Neuronal stem cell (in vitro differentiated cells): ENCODE results near the gene AKR1C4.
"Not testable (repeated sequence)": the region's sequence is repeated elsewhere in the genome, so short reads cannot be mapped to it uniquely, and the experiment has no call there.

Experiments
- DNase-seq: peaks from one replicate; pipeline ENCODE4 v3.0.0-alpha.2; 2013; ENCODE audit warnings: low spot score
- H2AFZ ChIP-seq: one replicate; pipeline ENCODE4 v1.6.1; 2013; ENCODE audit warnings: mild to moderate bottlenecking, low read length, inconsistent platforms
- H2AK5ac ChIP-seq: 2 replicates; pipeline ENCODE4 v1.6.1; 2013; ENCODE audit warnings: low read depth, mild to moderate bottlenecking, inconsistent platforms, low read length, moderate library complexity, mixed read lengths
- H2BK120ac ChIP-seq: 2 replicates; pipeline ENCODE4 v1.6.1; 2013; ENCODE audit warnings: low read depth, mild to moderate bottlenecking, inconsistent platforms, low read length, moderate library complexity, mixed read lengths
- H2BK12ac ChIP-seq: one replicate; pipeline ENCODE4 v1.6.1; 2013; ENCODE audit warnings: low read length, inconsistent platforms
- H2BK15ac ChIP-seq: 2 replicates; pipeline ENCODE4 v1.6.1; 2013; ENCODE audit warnings: mild to moderate bottlenecking, low read length, inconsistent platforms, mixed read lengths
- H2BK5ac ChIP-seq: one replicate; pipeline ENCODE4 v1.6.1; 2013; ENCODE audit warnings: inconsistent platforms, mild to moderate bottlenecking, low read length, moderate library complexity
- H3K14ac ChIP-seq: one replicate; pipeline ENCODE4 v1.6.1; 2013; ENCODE audit warnings: low read length, inconsistent platforms
- H3K18ac ChIP-seq: 2 replicates; pipeline ENCODE4 v1.6.1; 2013; ENCODE audit warnings: low read length, inconsistent platforms
- H3K23ac ChIP-seq: 2 replicates; pipeline ENCODE4 v1.6.1; 2013; ENCODE audit warnings: low read depth, mild to moderate bottlenecking, mixed read lengths, low read length, inconsistent platforms; ENCODE audit not compliant: poor library complexity
- H3K27ac ChIP-seq: replicated peaks from 3 replicates; pipeline ENCODE4 v1.5.1; 2013; ENCODE audit warnings: low read length, inconsistent platforms
- H3K27me3 ChIP-seq, 3 experiments: 2 replicates each; pipeline ENCODE4 v1.6.1; 2013; ENCODE audit warnings: low read length in 3 of 3, mild to moderate bottlenecking in 2 of 3, inconsistent platforms in 1 of 3, low read depth in 1 of 3, mixed read lengths in 1 of 3, moderate library complexity in 1 of 3; ENCODE audit not compliant: control insufficient read depth in 3 of 3, insufficient read depth in 3 of 3
- H3K36me3 ChIP-seq, 2 donors: replicated peaks in 1 of 2; 2 replicates each; pipeline ENCODE4 v1.6.1; 2013; ENCODE audit warnings: low read length in 2 of 2; ENCODE audit not compliant: control insufficient read depth in 2 of 2, insufficient read depth in 2 of 2
- H3K4ac ChIP-seq: 2 replicates; pipeline ENCODE4 v1.6.1; 2013; ENCODE audit warnings: inconsistent platforms, mild to moderate bottlenecking, low read length, moderate library complexity
- H3K4me1 ChIP-seq, 2 donors: 1 replicate in 1 of 2; 2 replicates in 1 of 2; pipeline ENCODE4 v1.6.1; 2013; ENCODE audit warnings: low read length in 2 of 2, low read depth in 1 of 2; ENCODE audit not compliant: control insufficient read depth in 2 of 2, insufficient read depth in 1 of 2
- H3K4me2 ChIP-seq: one replicate; pipeline ENCODE4 v1.6.1; 2013; ENCODE audit warnings: mild to moderate bottlenecking, low read length, inconsistent platforms; ENCODE audit not compliant: insufficient read depth, poor library complexity, severe bottlenecking
- H3K4me3 ChIP-seq, 2 donors: 2 replicates each; pipeline ENCODE4 v1.5.1; 2013; ENCODE audit warnings: low read length in 2 of 2, mild to moderate bottlenecking in 2 of 2, inconsistent platforms in 1 of 2, moderate library complexity in 1 of 2
- H3K79me1 ChIP-seq: one replicate; pipeline ENCODE4 v1.6.1; 2013; ENCODE audit warnings: low read depth, mild to moderate bottlenecking, inconsistent platforms, low read length, moderate library complexity
- H3K9ac ChIP-seq: one replicate; pipeline ENCODE4 v1.6.1; 2013; ENCODE audit warnings: mild to moderate bottlenecking, low read depth, low read length, inconsistent platforms; ENCODE audit not compliant: poor library complexity
- H3K9me3 ChIP-seq, 2 donors: replicated peaks in 1 of 2; 2 replicates each; pipeline versions ENCODE3 to v1.6.1; 2013; ENCODE audit warnings: low read length in 2 of 2, mild to moderate bottlenecking in 2 of 2, inconsistent platforms in 1 of 2, low read depth in 1 of 2, mixed read lengths in 1 of 2, moderate library complexity in 1 of 2; ENCODE audit not compliant: control insufficient read depth in 2 of 2, insufficient read depth in 1 of 2
- H4K8ac ChIP-seq: one replicate; pipeline ENCODE4 v1.6.1; 2013; ENCODE audit warnings: low read depth, mild to moderate bottlenecking, inconsistent platforms, low read length, moderate library complexity
- H4K91ac ChIP-seq: one replicate; pipeline ENCODE4 v1.6.1; 2013; ENCODE audit warnings: low read length, low read depth, mild to moderate bottlenecking, inconsistent platforms; ENCODE audit not compliant: poor library complexity
- WGBS, 2 donors: extraction: QIAGEN DNeasy Blood & Tissue Kit; methylation state at CpG; one replicate each; pipeline ENCODE4 v1.1.7; 2013; ENCODE audit warnings: missing lambda C conversion rate in 2 of 2, mixed read lengths in 1 of 2; ENCODE audit not compliant: insufficient read length in 2 of 2, insufficient replicate concordance in 1 of 2; ENCODE audit errors: extremely low coverage in 2 of 2; 5-methylcytosine and 5-hydroxymethylcytosine counted together

Gene AKR1C4

DNA sequence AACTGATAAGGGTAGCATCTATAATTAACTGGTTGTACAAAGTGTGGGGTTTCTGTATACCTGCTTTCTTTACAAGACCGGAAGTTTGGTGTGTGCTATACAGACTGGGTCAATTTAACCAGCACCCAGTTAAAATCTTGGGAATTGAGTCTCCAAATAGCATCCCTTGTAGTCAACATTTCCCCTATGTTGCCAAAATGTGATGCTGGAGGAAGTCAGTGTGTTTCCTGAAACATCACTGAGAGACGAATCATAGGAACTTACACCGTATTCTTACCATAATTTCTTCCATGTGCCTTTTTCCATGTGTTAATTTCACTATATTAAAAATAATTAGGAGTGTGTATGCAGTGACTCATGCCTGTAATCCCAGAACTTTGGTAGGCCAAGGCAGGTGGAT lies 1.7 kb downstream of the AKR1C4 start:
- H2BK12ac ChIP-seq, result no peak overlapping the region

DNA sequence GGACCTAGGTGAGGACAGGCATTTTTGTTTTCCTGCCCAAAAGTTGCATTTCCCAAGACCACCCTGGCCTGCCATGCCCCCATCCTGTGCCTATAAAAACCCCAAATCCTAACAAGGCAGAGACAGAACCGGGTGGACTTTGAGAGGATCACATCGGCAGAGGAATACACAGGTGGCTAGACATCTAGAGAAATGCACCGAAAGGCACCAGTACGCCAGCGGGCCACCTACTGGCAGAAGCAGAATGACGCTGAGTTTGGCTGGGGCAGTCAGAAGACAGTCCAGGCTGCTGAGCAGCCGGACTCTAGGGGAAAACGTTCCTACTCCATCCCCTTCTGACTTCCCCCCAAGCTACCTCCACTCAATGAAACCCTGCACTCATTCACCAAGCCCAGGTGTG lies 2.8 kb downstream of the AKR1C4 start:
- Histone ChIP-seq H4K8ac (no peak overlapping the region), H2AFZ (no peak overlapping the region), H2BK5ac (no peak overlapping the region), H2BK120ac (no peak overlapping the region), H3K18ac (no peak overlapping the region), H2BK12ac (no peak overlapping the region), H3K27ac (no peak overlapping the region), H3K4me3 (no peak overlapping the region), H3K4me1 (no peaks in the 10 kb centered on the region), H3K79me1 (no peaks in the 10 kb centered on the region), H3K27me3 (no peaks in the 10 kb centered on the region), H4K91ac (no peak overlapping the region), H2BK15ac (no peak overlapping the region), H2AK5ac (no peak overlapping the region), H3K9ac (no peak overlapping the region), H3K14ac (no peak overlapping the region), H3K4me2 (no peak overlapping the region), H3K4ac (no peak overlapping the region), H3K36me3 (no peaks in the 10 kb centered on the region), H3K9me3 (no peaks in the 10 kb centered on the region), H3K23ac (no peak overlapping the region)
- WGBS, 2 donors, result no CpG with 5 or more reads among the region's 8 CpGs
- DNase-seq, result no peak

More for the DNA sequence above, 1.7 kb downstream of the AKR1C4 start:
- H3K23ac ChIP-seq, result no peak overlapping the region
- H3K27ac ChIP-seq, result no peak overlapping the region
- H3K9ac ChIP-seq, result no peak overlapping the region
- no peak overlapping the region for H3K18ac ChIP-seq
- no CpG with 5 or more reads among the region's 3 CpGs for WGBS, 2 donors
- H2BK5ac ChIP-seq, result no peak overlapping the region
- H3K27me3 ChIP-seq, result no peaks in the 10 kb centered on the region
- H3K79me1 ChIP-seq, result no peaks in the 10 kb centered on the region
- DNase-seq, result no peak
- no peak overlapping the region for H3K4me2 ChIP-seq
- H3K9me3 ChIP-seq, result no peaks in the 10 kb centered on the region
- no peak overlapping the region for H2BK15ac ChIP-seq
- H3K4ac ChIP-seq, result no peak overlapping the region
- H2AK5ac ChIP-seq, result no peak overlapping the region
- no peaks in the 10 kb centered on the region for H3K4me1 ChIP-seq
- H2AFZ ChIP-seq, result no peak overlapping the region
- H3K36me3 ChIP-seq, result no peaks in the 10 kb centered on the region
- no peak overlapping the region for H4K91ac ChIP-seq
- no peak overlapping the region for H2BK120ac ChIP-seq
- no peak overlapping the region for H4K8ac ChIP-seq
- no peak overlapping the region for H3K4me3 ChIP-seq
- H3K14ac ChIP-seq, result no peak overlapping the region

DNA sequence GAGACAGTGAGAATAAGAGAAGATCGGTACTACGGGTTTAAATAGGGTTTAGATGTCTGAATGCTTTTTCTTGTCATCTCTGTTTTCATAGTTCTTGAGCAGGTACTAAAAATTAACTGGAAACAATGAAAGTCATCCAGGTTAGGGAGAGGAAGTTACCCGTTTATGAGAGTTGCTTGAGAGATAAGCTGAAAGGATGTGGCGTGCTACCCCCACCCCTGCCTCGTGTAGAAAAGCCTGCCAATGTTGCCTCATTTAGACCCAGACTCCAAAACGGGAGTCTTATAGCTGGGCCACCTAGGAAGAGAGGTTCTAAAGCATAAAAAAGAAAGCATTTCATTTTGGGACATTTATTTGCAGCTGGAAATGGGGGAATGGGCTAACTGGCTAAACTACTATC lies 10.2 kb downstream of the AKR1C4 start:
- no peak overlapping the region for H3K18ac ChIP-seq
- H2BK120ac ChIP-seq, result no peak overlapping the region
- no peak overlapping the region for H3K9ac ChIP-seq
- no peak overlapping the region for H3K4ac ChIP-seq
- H3K27me3 ChIP-seq, result no peaks in the 10 kb centered on the region
- no peak overlapping the region for H3K14ac ChIP-seq
- H3K36me3 ChIP-seq, result no peaks in the 10 kb centered on the region
- no peak overlapping the region for H4K91ac ChIP-seq
- H3K23ac ChIP-seq, result no peak overlapping the region
- H3K4me2 ChIP-seq, result no peak overlapping the region
- WGBS, 2 donors, result no CpG with 5 or more reads among the region's 6 CpGs
- H3K79me1 ChIP-seq, result no peaks in the 10 kb centered on the region
- no peak overlapping the region for H2AK5ac ChIP-seq
- H2BK12ac ChIP-seq, result no peak overlapping the region
- no peaks in the 10 kb centered on the region for H3K4me1 ChIP-seq
- H3K9me3 ChIP-seq, result no peaks in the 10 kb centered on the region
- no peak for DNase-seq
- H4K8ac ChIP-seq, result no peak overlapping the region
- no peak overlapping the region for H2BK5ac ChIP-seq
- no peak overlapping the region for H2BK15ac ChIP-seq
- no peak overlapping the region for H3K27ac ChIP-seq
- no peak overlapping the region for H3K4me3 ChIP-seq
- H2AFZ ChIP-seq, result no peak overlapping the region

DNA sequence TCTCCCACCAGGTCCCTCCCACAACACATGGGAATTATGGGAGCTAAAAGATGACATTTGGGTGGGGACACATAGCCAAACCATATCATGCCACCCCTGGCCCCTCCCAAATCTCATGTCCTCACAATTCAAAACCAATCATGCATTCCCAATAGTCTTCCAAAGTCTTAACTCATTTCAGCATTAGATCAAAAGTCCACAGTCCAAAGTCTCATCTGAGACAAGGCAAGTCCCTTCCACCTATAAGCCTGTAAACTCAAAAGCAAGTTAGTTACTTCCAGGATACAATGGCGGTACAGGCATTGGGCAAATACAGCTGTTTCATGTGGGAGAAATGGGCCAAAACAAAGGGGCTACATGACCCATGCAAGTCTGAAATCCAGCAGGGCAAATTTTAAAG lies 13.1 kb downstream of the AKR1C4 start:
- WGBS, 2 donors, result no CpG with 5 or more reads among the region's 1 CpG
- not testable (repeated sequence) for H3K9ac ChIP-seq, H4K91ac ChIP-seq

More for the DNA sequence above, 13.1 kb downstream of the AKR1C4 start:
- H3K9me3 ChIP-seq, DNase-seq, H3K27ac ChIP-seq, H4K8ac ChIP-seq, H3K79me1 ChIP-seq, H3K4ac ChIP-seq, H3K4me2 ChIP-seq, H3K27me3 ChIP-seq, H3K36me3 ChIP-seq, H3K4me1 ChIP-seq, H3K4me3 ChIP-seq, H2BK12ac ChIP-seq, H2BK120ac ChIP-seq, H2BK5ac ChIP-seq, H2AFZ ChIP-seq, H3K23ac ChIP-seq, H2BK15ac ChIP-seq, H2AK5ac ChIP-seq, H3K18ac ChIP-seq, H3K14ac ChIP-seq: not testable (repeated sequence)
